KMS-11 (cell line): ENCODE measurements around the gene KIF25.

Source experiments
- H2AFZ ChIP-seq: fragments of 200-600 bp; sonication (generic); 2 replicates; pipeline ENCODE4 v1.6.1; 2016; ENCODE audit warnings: antibody characterized with exemption, mixed run types, low read depth
- H3K27ac ChIP-seq: fragments of 200-600 bp; sonication (generic); 2 replicates; pipeline ENCODE4 v1.6.1; 2016; ENCODE audit warnings: mild to moderate bottlenecking, mixed run types
- H3K27me3 ChIP-seq: fragments of 200-600 bp; sonication (generic); 2 replicates; pipeline ENCODE4 v1.6.1; 2017; ENCODE audit warnings: mild to moderate bottlenecking, low read depth, mixed run types, moderate library complexity; ENCODE audit not compliant: insufficient read depth
- H3K36me3 ChIP-seq: fragments of 200-600 bp; sonication (generic); 2 replicates; pipeline ENCODE4 v1.6.1; 2017; ENCODE audit warnings: mild to moderate bottlenecking, mixed run types; ENCODE audit not compliant: insufficient read depth
- H3K4me1 ChIP-seq: fragments of 200-600 bp; sonication (generic); 2 replicates; pipeline ENCODE4 v1.6.1; 2016; ENCODE audit warnings: mild to moderate bottlenecking, low read depth, mixed run types; ENCODE audit not compliant: poor library complexity, severe bottlenecking
- H3K4me2 ChIP-seq: fragments of 200-600 bp; sonication (generic); 2 replicates; pipeline ENCODE4 v1.7.0; 2016; ENCODE audit warnings: mild to moderate bottlenecking, mixed run types
- H3K4me3 ChIP-seq: fragments of 200-600 bp; sonication (generic); IDR thresholded peaks from 2 replicates; pipeline ENCODE4 v1.6.1; 2017; ENCODE audit warnings: low read depth, low read length, mixed read lengths; ENCODE audit not compliant: insufficient read depth
- H3K79me2 ChIP-seq: fragments of 200-600 bp; sonication (generic); 2 replicates; pipeline ENCODE4 v1.6.1; 2016; ENCODE audit warnings: low read depth, mixed run types; ENCODE audit not compliant: insufficient read depth
- H3K9ac ChIP-seq: fragments of 200-600 bp; sonication (generic); 2 replicates; pipeline ENCODE4 v1.6.1; 2016; ENCODE audit warnings: mild to moderate bottlenecking, mixed run types
- H4K20me1 ChIP-seq: fragments of 200-600 bp; sonication (generic); 2 replicates; pipeline ENCODE4 v1.6.1; 2016; ENCODE audit warnings: mild to moderate bottlenecking, mixed run types; ENCODE audit not compliant: insufficient read depth
- TF ChIP-seq, protein P1 (sequence below): fragments of 200-600 bp; sonication (generic); conservative IDR thresholded peaks from 2 replicates; pipeline ENCODE4 v1.6.1; 2017; ENCODE audit warnings: low read depth, mild to moderate bottlenecking, antibody characterized with exemption, low read length, moderate library complexity, mixed read lengths

The KIF25 gene

DNA sequence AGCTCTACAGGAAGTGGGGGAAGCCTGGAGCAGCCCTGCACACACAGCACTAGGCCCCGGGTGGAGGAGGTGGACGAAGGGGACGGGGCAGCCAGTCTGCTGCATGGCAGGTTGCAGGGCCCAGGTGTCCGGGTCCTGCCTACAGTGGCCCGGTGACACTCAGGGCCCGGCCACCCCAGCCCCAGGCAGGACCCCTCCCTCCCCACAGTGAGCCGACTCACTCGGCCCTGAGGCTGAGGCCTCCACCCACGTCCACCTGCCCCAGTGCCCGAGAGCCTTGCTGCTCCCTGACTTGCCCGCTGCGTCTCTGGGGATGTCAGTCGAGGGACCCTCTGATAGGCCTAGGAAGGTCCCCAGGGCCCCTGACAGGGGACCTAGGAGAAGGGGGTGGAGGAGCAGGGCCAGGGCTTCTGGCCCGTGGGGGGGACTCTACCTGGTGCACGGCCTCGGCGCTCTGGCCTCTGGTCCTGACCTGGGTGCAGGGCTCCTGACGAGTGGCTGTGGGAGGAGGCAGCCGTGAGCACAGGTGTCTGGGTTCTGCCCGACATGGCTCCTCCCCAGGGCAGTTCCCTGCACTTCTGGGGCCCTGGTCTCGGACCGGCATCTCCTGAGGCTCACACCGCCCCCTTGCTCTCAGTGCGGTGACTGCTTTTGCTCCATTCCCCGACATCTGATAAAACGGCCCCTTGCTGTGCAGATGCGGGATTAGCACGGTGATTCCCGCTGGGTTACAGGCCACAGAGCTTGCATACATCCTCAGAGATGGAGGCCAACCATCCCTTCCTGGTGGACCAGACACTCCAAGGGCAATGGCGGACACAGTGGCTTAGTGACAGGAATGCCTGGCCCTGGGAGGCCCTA, 61.5 kb downstream of the KIF25 start:
- Histone ChIP-seq H4K20me1 (no peaks in the 10 kb centered on the region), H3K27ac (no peak overlapping the region), H3K4me1 (no peaks in the 10 kb centered on the region)

DNA sequence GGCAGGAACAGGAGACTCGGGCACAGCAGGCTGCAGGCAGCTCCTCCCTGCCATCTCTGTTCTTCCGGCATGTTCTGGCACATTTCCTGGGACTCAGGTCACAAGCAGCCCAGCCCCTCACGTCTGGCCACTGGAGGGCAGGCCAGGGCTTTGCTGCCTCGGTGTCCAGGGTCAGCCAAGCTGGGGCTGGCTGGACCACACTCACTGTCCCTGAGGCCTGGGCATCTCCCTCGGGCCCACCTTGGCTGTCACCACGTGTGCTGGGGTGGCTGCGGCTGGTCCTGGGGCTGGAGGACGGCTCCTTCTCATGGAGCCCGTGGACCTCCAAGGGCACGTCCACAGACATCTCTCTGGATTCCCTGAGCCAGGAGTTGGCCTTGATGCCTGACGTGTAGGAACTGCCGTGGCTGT, 63.1 kb downstream of the KIF25 start:
- H3K36me3 ChIP-seq: no peaks in the 10 kb centered on the region
- H3K9ac ChIP-seq: no peak overlapping the region
- H3K4me3 ChIP-seq: no peak overlapping the region
- H4K20me1 ChIP-seq: no peaks in the 10 kb centered on the region
- no peaks in the 10 kb centered on the region for H3K4me1 ChIP-seq
- no peaks in the 10 kb centered on the region for H3K27me3 ChIP-seq
- no peak overlapping the region for H3K4me2 ChIP-seq
- H3K79me2 ChIP-seq: no peaks in the 10 kb centered on the region
- TF ChIP-seq, protein P1, sequence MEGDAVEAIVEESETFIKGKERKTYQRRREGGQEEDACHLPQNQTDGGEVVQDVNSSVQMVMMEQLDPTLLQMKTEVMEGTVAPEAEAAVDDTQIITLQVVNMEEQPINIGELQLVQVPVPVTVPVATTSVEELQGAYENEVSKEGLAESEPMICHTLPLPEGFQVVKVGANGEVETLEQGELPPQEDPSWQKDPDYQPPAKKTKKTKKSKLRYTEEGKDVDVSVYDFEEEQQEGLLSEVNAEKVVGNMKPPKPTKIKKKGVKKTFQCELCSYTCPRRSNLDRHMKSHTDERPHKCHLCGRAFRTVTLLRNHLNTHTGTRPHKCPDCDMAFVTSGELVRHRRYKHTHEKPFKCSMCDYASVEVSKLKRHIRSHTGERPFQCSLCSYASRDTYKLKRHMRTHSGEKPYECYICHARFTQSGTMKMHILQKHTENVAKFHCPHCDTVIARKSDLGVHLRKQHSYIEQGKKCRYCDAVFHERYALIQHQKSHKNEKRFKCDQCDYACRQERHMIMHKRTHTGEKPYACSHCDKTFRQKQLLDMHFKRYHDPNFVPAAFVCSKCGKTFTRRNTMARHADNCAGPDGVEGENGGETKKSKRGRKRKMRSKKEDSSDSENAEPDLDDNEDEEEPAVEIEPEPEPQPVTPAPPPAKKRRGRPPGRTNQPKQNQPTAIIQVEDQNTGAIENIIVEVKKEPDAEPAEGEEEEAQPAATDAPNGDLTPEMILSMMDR: no peak
- H3K27ac ChIP-seq: no peak overlapping the region
- H2AFZ ChIP-seq: no peak overlapping the region

More for the DNA sequence above, 61.5 kb downstream of the KIF25 start:
- no peaks in the 10 kb centered on the region for H3K79me2 ChIP-seq
- no peak overlapping the region for H2AFZ ChIP-seq
- H3K4me3 ChIP-seq: no peak overlapping the region
- TF ChIP-seq, protein P1: no peak
- no peak overlapping the region for H3K9ac ChIP-seq
- H3K36me3 ChIP-seq: no peaks in the 10 kb centered on the region
- no peak overlapping the region for H3K4me2 ChIP-seq
- H3K27me3 ChIP-seq: no peaks in the 10 kb centered on the region; the same call in 1 of the 2 replicates

DNA sequence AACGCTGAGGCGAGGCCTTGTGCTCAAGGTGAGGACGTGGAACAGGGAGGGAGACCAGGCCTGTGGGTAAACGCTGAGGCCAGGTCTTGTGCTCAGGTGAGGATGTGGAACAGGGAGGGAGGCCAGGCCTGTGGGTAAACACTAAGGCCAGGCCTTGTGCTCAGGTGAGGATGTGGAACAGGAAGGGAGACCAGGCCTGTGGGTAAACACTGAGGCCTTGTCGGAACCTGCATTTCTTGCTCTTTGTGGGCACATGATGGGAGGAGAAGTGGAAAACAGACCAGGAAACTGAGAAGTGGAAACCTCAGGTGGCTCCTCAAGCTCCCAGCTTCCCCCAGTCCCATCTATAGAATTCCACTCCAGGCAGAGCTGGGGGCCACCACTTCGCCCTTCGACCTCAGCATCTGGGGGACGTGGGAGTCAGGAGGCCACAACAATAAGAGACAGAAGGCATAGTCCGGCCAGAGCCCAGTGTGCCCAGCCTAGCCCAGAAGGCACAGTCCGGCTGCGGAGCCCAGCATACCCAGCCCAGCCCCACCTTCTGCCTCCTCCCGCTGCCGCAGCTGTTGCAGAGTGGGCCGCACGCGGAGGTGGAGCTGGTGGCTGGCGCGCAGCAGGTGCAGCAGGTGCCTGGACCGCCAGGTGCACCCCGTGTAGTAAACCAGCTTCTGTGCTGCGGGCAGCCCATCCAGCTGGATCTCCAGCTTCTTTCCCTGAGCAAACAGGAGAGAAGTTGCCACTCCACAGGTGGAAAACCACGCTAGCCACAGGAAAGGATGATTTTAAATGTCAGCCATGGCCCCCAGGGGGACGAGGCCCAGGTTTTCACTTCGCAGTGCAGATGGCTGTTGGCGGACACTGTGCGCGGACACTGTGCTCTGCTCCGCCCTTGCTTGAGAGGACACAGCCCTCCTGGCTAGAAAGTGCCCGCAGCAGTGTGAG, 64.1 kb downstream of the KIF25 start:
- Histone ChIP-seq H3K4me1 (no peaks in the 10 kb centered on the region), H3K27ac (no peak overlapping the region), H3K79me2 (no peaks in the 10 kb centered on the region), H3K36me3 (no peaks in the 10 kb centered on the region), H2AFZ (no peak overlapping the region), H3K27me3 (no peaks in the 10 kb centered on the region), H3K9ac (no peak overlapping the region), H3K4me3 (no peak overlapping the region), H3K4me2 (no peak overlapping the region), H4K20me1 (no peaks in the 10 kb centered on the region)
- TF ChIP-seq, protein P1: no peak

DNA sequence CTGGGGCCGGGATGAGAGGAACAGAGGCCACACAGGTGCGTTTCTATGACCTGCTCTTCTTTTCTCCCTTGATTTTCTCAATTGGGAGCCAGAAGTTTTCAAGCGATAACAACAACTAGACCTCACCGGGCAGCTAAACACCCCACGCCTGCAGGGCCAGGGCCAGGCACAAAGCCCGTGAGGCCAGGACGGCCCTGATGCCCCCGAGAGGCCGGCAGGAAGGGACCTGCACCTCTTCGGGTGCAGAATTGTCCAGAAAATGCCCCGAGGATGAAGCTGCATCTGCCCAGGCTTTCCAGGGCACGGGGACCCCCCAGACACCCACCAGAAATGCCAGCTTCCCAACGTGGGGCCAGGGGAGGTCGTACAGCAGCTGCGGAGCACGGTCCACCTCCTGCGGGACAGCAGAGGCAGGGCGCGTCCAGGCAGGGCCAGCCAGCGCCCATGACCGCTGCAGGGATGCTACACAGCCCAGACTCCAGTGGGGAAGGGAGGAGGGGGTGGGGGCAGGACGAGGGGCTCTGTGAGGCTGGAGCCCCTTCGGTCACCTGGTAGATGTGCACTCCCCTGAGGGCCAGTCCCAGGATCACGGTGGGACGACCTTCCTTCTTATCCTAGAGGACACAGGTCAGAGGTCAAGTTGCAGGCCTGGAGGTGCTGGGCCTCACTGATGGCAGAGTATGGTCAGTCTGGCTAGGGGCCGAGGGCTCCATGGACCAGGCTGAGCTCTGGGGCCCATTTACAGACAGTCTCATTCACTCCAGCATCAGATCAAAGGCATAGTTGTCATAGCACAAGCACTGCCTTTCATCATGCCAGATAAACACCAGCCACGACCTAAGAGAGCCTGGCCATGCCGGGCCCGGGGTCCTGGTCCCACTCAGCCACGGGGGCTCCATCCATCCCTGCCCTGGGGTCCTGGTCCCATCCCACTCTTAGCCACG, 65.1 kb downstream of the KIF25 start:
- TF ChIP-seq, protein P1: no peak
- H3K4me2 ChIP-seq: no peak overlapping the region
- no peaks in the 10 kb centered on the region for H3K27me3 ChIP-seq

More for the DNA sequence above, 65.1 kb downstream of the KIF25 start:
- Histone ChIP-seq H3K4me1 (no peaks in the 10 kb centered on the region), H3K79me2 (no peaks in the 10 kb centered on the region), H3K27ac (no peak overlapping the region), H2AFZ (no peak overlapping the region), H3K4me3 (no peak overlapping the region), H3K36me3 (no peaks in the 10 kb centered on the region), H3K9ac (no peak overlapping the region), H4K20me1 (no peaks in the 10 kb centered on the region)
